K562 (cell line): ENCODE measurements around the gene PBX4. TPM values are rescaled to one million over a fixed set of nuclear protein-coding genes. Genes with fewer than 3 reads are reported as not detected.

ENCODE experiments used
- ASH1L ChIP-seq: fragments of 450-650 bp; IDR thresholded peaks from 2 replicates; pipeline ENCODE4 v1.6.1; 2018; ENCODE audit warnings: borderline replicate concordance, mild to moderate bottlenecking, low read depth; ENCODE audit not compliant: partially characterized antibody
- BRD4 ChIP-seq: fragments of 200-600 bp; sonication (generic); IDR thresholded peaks from 2 replicates; pipeline ENCODE4 v1.6.1; 2017; ENCODE audit warnings: inconsistent platforms
- CXXC5 ChIP-seq: fragments of 250-450 bp; sonication (Bioruptor Pico); IDR thresholded peaks from 2 replicates; pipeline ENCODE4 v1.8.0; 2022; ENCODE audit warnings: inconsistent platforms, mild to moderate bottlenecking, moderate library complexity
- ETV1 ChIP-seq: fragments of 450-650 bp; conservative IDR thresholded peaks from 2 replicates; pipeline ENCODE4 v1.6.1; 2016; ENCODE audit warnings: missing genetic modification characterization, control low read depth, low read depth, missing compliant biosample characterization
- HDAC8 ChIP-seq: fragments of 450-650 bp; IDR thresholded peaks from 2 replicates; pipeline ENCODE4 v1.6.1; 2016; ENCODE audit warnings: mild to moderate bottlenecking, missing genetic modification characterization, moderate library complexity, missing compliant biosample characterization
- KLF16 ChIP-seq: IDR thresholded peaks from 2 replicates; pipeline ENCODE4 v1.6.1; 2016; ENCODE audit warnings: antibody characterized with exemption
- NFXL1 ChIP-seq: fragments of 450-650 bp; formaldehyde crosslinking; IDR thresholded peaks from 2 replicates; pipeline ENCODE4 v1.4.0; 2021; ENCODE audit warnings: mild to moderate bottlenecking
- NR4A1 ChIP-seq, 2 experiments: fragments of 250-450 bp in 1 of 2; fragments of 450-650 bp in 1 of 2; sonication (Bioruptor Pico) in 1 of 2; IDR thresholded peaks; 2 replicates each; pipeline versions ENCODE4 v1.4.0 to v1.6.1; 2016 to 2020; ENCODE audit warnings: mild to moderate bottlenecking in 2 of 2, missing compliant biosample characterization in 1 of 2, missing genetic modification characterization in 1 of 2, moderate library complexity in 1 of 2
- RBM39 ChIP-seq: fragments of 200-400 bp; formaldehyde crosslinking; optimal IDR thresholded peaks from 2 replicates; pipeline ENCODE3; 2018; ENCODE audit warnings: low read depth, low read length
- RNF2 ChIP-seq: sonication (generic); IDR thresholded peaks from 2 replicates; pipeline ENCODE4 v1.6.1; 2016
- SP2 ChIP-seq: IDR thresholded peaks from 2 replicates; pipeline ENCODE4 v1.6.1; 2011; ENCODE audit warnings: mild to moderate bottlenecking, low read depth, low read length, moderate library complexity; ENCODE audit not compliant: poor library complexity, severe bottlenecking; ENCODE audit errors: extremely low read depth
- SPI1 ChIP-seq: IDR thresholded peaks from 2 replicates; pipeline ENCODE4 v1.6.1; 2011; ENCODE audit warnings: low read depth, low read length, control low read depth, borderline replicate concordance
- XRCC5 ChIP-seq: fragments of 200-400 bp; formaldehyde crosslinking; IDR thresholded peaks from 2 replicates; pipeline ENCODE4 v1.6.1; 2017; ENCODE audit warnings: low read depth, mild to moderate bottlenecking, low read length
- ZFP1 ChIP-seq: fragments of 450-650 bp; formaldehyde crosslinking; IDR thresholded peaks from 2 replicates; pipeline ENCODE4 v1.4.0; 2020; ENCODE audit warnings: mild to moderate bottlenecking, mixed read lengths
- polyA plus RNA-seq, 8 experiments: library from polyadenylated mRNA; depleted of rRNA in 4 of 8; stranded (reverse) in 5 of 8; unstranded in 3 of 8; fragments of >200 nt; fragmentation: Nextera tagmentation in 2 of 8; fragmentation: Illumina TruSeq in 1 of 8; extraction: Ambion mirVana in 2 of 8; extraction: Trizol in 1 of 8; gene quantifications; 2 replicates each; pipeline versions ENCODE4 v1.2.1 to v1.2.3, GENCODE V29; 2011 to 2014; ENCODE audit warnings: inconsistent platforms in 1 of 8, missing spikeins in 1 of 8
- total RNA-seq, 7 experiments: library from RNA; depleted of rRNA in 6 of 7; stranded (reverse); fragments of >200 nt in 6 of 7; fragmentation: Illumina TruSeq in 2 of 7; extraction: Trizol in 2 of 7; gene quantifications; 2 replicates each; pipeline versions ENCODE4 v1.2.1 to v1.2.3, GENCODE V29; 2011 to 2021; ENCODE audit warnings: low replicate concordance in 1 of 7
- TF ChIP-seq, protein P1 (sequence below): fragments of 450-650 bp; IDR thresholded peaks from 2 replicates; pipeline ENCODE4 v1.6.1; 2018; ENCODE audit not compliant: partially characterized antibody
- TF ChIP-seq, protein P2 (sequence below): fragments of 450-650 bp; formaldehyde crosslinking; IDR thresholded peaks from 2 replicates; pipeline ENCODE4 v1.4.0; 2020; ENCODE audit warnings: mild to moderate bottlenecking, moderate library complexity
- TF ChIP-seq, protein P3 (sequence below): fragments of 200-800 bp; sonication (Bioruptor generic); IDR thresholded peaks from 2 replicates; pipeline ENCODE4 v1.6.1; 2016; ENCODE audit warnings: missing genetic modification characterization, missing compliant biosample characterization

The PBX4 gene
- total and polyA plus RNA-seq, 9 of the 15 experiments (the other 6 are each of a cell fraction or from before 2014, with no cell fraction given), result 0.11 to 3.8 (median 1.6) TPM; not detected in 1

DNA sequence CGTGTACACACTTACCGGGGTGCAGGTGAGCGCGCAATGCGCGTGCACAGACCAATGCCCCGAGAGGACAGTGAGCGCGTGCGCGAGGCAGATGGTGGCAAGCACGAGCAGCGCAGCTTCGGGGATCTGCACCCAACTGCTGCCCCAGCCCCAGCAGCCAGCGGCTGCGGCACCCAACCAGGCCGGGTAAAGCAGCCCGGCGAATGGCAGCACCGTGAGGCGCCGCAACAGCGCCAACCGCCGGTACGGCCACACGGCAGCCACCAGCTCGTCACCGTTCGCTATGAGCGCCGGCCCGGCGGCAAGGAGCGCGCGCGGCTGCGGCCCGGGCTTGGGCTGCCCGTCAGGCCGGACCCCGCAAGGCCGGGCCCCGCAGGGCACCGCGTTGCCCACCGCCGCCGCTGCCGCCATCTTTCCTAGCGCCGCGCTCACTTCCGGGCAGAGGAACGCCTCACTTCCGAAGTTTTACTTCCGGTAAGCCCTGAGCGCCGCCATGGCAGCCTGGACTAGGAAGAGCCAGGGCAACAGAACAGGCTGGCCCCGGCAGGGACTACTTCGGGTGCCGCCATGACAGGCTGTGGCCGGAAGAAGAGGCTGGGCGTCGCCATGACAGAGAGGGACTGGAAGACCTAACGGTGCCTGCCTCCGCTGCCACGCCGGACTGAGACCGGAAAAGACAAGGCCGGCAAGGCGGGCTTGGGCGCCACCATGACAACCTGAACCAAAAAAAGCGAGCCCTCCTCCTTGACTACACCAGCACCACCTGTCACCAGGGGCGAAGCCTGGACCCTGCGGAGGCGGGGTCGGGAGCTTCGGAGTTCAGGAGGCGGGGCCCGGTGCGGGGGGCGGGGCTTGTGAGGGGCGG lies 45.0 kb upstream of the PBX4 start, which contains the start of gene ATP13A1 (continued):
- TF ChIP-seq, protein P1, sequence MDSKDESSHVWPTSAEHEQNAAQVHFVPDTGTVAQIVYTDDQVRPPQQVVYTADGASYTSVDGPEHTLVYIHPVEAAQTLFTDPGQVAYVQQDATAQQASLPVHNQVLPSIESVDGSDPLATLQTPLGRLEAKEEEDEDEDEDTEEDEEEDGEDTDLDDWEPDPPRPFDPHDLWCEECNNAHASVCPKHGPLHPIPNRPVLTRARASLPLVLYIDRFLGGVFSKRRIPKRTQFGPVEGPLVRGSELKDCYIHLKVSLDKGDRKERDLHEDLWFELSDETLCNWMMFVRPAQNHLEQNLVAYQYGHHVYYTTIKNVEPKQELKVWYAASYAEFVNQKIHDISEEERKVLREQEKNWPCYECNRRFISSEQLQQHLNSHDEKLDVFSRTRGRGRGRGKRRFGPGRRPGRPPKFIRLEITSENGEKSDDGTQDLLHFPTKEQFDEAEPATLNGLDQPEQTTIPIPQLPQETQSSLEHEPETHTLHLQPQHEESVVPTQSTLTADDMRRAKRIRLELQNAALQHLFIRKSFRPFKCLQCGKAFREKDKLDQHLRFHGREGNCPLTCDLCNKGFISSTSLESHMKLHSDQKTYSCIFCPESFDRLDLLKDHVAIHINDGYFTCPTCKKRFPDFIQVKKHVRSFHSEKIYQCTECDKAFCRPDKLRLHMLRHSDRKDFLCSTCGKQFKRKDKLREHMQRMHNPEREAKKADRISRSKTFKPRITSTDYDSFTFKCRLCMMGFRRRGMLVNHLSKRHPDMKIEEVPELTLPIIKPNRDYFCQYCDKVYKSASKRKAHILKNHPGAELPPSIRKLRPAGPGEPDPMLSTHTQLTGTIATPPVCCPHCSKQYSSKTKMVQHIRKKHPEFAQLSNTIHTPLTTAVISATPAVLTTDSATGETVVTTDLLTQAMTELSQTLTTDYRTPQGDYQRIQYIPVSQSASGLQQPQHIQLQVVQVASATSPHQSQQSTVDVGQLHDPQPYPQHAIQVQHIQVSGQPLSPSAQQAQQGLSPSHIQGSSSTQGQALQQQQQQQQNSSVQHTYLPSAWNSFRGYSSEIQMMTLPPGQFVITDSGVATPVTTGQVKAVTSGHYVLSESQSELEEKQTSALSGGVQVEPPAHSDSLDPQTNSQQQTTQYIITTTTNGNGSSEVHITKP, result no peak
- no peak for TF ChIP-seq SP2
- peak; percentile 78 for TF ChIP-seq HDAC8
- no peak for TF ChIP-seq RNF2
- TF ChIP-seq ZFP1 (CRISPR knock-in tag), result no peak
- peak; percentile 45; the same call in 1 of the 2 replicates for TF ChIP-seq SPI1
- TF ChIP-seq XRCC5, result no peak
- TF ChIP-seq CXXC5 (CRISPR knock-in tag), result peak; percentile 75
- TF ChIP-seq, protein P2, sequence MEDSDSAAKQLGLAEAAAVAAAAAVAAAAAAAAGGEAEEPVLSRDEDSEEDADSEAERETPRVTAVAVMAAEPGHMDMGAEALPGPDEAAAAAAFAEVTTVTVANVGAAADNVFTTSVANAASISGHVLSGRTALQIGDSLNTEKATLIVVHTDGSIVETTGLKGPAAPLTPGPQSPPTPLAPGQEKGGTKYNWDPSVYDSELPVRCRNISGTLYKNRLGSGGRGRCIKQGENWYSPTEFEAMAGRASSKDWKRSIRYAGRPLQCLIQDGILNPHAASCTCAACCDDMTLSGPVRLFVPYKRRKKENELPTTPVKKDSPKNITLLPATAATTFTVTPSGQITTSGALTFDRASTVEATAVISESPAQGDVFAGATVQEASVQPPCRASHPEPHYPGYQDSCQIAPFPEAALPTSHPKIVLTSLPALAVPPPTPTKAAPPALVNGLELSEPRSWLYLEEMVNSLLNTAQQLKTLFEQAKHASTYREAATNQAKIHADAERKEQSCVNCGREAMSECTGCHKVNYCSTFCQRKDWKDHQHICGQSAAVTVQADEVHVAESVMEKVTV (CRISPR knock-in tag), result no peak
- TF ChIP-seq, protein P3, sequence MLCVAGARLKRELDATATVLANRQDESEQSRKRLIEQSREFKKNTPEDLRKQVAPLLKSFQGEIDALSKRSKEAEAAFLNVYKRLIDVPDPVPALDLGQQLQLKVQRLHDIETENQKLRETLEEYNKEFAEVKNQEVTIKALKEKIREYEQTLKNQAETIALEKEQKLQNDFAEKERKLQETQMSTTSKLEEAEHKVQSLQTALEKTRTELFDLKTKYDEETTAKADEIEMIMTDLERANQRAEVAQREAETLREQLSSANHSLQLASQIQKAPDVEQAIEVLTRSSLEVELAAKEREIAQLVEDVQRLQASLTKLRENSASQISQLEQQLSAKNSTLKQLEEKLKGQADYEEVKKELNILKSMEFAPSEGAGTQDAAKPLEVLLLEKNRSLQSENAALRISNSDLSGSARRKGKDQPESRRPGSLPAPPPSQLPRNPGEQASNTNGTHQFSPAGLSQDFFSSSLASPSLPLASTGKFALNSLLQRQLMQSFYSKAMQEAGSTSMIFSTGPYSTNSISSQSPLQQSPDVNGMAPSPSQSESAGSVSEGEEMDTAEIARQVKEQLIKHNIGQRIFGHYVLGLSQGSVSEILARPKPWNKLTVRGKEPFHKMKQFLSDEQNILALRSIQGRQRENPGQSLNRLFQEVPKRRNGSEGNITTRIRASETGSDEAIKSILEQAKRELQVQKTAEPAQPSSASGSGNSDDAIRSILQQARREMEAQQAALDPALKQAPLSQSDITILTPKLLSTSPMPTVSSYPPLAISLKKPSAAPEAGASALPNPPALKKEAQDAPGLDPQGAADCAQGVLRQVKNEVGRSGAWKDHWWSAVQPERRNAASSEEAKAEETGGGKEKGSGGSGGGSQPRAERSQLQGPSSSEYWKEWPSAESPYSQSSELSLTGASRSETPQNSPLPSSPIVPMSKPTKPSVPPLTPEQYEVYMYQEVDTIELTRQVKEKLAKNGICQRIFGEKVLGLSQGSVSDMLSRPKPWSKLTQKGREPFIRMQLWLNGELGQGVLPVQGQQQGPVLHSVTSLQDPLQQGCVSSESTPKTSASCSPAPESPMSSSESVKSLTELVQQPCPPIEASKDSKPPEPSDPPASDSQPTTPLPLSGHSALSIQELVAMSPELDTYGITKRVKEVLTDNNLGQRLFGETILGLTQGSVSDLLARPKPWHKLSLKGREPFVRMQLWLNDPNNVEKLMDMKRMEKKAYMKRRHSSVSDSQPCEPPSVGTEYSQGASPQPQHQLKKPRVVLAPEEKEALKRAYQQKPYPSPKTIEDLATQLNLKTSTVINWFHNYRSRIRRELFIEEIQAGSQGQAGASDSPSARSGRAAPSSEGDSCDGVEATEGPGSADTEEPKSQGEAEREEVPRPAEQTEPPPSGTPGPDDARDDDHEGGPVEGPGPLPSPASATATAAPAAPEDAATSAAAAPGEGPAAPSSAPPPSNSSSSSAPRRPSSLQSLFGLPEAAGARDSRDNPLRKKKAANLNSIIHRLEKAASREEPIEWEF (CRISPR knock-in tag), result no peak
- peak; percentile 28 for TF ChIP-seq ASH1L
- no peak for TF ChIP-seq NFXL1 (CRISPR knock-in tag)
- TF ChIP-seq NR4A1 (CRISPR knock-in tag; IDR thresholded peaks at IDR 0.05), result peak; percentile 87
- TF ChIP-seq NR4A1 (tag; IDR thresholded peaks at IDR 0.05), result peak; percentile 65; the same call in 1 of the 2 replicates
- no peak for TF ChIP-seq RBM39
- TF ChIP-seq ETV1, result peak; percentile 95
- TF ChIP-seq KLF16, result no peak
- no peak; the same call in 1 of the 2 replicates for TF ChIP-seq BRD4
